MG63 (cell line): Measurements from ENCODE around the gene PRSS50. TPM values are rescaled to one million over a fixed set of nuclear protein-coding genes. Genes with fewer than 3 reads are reported as not detected.
A peak's percentile ranks its signal among the peaks of the same experiment; 100 is the strongest.

Experiments
- DNase-seq: peaks from one replicate; pipeline ENCODE4 v3.0.0-alpha.2; 2020
- H3K27me3 ChIP-seq: fragments of 250-450 bp; sonication (Bioruptor Pico); 2 replicates; pipeline ENCODE4 v1.5.1; 2020; ENCODE audit warnings: mild to moderate bottlenecking, moderate library complexity
- H3K36me3 ChIP-seq: fragments of 250-450 bp; sonication (Bioruptor Pico); 2 replicates; pipeline ENCODE4 v1.5.1; 2020; ENCODE audit warnings: mild to moderate bottlenecking, moderate library complexity
- H3K4me3 ChIP-seq: fragments of 250-450 bp; sonication (Bioruptor Pico); 2 replicates; pipeline ENCODE4 v1.5.1; 2020; ENCODE audit warnings: mild to moderate bottlenecking, moderate library complexity
- H3K9me3 ChIP-seq: fragments of 250-450 bp; sonication (Bioruptor Pico); 2 replicates; pipeline ENCODE4 v1.5.1; 2020; ENCODE audit warnings: mild to moderate bottlenecking, moderate library complexity
- total RNA-seq: library from RNA; depleted of rRNA; stranded (reverse); fragments of >200 nt; shearing (Covaris generic); gene quantifications from 2 replicates; pipeline ENCODE4 v1.2.3, GENCODE V29; 2014; ENCODE audit warnings: low replicate concordance

PRSS50 gene
- total RNA-seq, 1 experiment from 2014 or later, result not detected

GRCh38 chr3:46702246-46703012 is 15.2 kb downstream of the PRSS50 start:
- no peak for DNase-seq
- Histone ChIP-seq H3K27me3 (no peaks in the 10 kb centered on the region), H3K9me3 (no peaks in the 10 kb centered on the region), H3K4me3 (no peak overlapping the region), H3K36me3 (no peaks in the 10 kb centered on the region)

DNA sequence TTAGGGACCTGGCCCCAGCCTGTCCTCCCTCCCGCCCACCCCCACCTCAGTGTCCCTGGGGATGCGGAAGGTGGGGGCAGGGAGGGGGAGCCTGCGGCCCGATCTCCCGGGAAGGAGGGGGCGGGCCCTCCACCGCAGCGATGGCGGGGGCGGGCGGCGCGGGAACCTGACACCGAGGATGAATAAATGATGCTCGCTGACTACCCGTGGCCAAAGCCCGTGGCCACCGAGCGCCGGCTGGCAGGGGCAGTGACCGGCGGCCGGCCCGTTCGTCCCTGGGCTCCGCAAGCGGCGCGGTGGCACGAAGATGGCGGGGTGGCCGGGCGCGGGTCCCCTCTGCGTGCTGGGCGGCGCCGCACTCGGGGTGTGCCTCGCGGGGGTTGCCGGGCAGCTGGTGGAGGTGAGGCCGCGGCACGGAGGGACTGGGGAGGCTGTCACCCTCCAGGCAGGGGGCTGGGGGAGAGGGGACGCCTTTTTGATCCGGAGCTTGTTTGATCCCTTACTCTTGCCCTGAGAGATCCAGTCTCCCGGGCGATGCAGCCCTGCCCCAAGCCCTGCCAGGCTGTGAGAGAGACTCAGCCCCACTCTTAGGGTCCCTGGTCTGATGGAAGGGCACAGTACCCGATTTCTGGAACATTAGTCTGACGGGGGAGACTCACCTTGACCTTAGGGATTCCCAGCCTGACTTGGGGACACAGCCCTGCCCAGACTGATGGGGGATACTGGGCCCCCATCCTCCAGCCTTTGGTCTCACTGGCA is 16.3 kb downstream of the PRSS50 start, which contains the start of gene TMIE:
TSS of gene TMIE (plus strand) at position 212 of the 759 bp plus-strand sequence. CDS start at position 308, 96 bp downstream.
- DNase-seq, result no peak
- Histone ChIP-seq H3K36me3 (no peaks in the 10 kb centered on the region), H3K4me3 (no peak within 1 kb of the TSS), H3K27me3 (no peaks in the 10 kb centered on the region), H3K9me3 (no peaks in the 10 kb centered on the region)

DNA sequence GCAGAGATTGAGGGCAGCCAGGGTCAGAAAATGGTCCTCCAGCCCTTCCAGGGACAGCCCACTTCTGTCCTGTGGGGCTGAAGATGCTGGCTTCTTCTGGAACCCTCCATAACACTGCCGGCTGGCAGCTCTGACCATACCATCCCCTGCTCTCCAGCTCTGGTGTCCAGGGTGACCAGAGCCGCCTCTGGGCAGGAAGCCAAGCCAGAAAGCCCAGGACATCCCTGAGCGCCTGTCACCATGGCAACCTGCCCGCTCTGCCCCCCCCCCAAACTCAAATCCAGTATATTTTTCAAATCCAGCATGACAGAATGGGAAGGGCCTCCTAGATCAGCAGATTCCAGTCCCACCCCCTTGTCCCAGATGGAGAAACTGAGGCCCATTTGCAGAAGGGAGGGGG is 16.9 kb downstream of the PRSS50 start:
- Histone ChIP-seq H3K27me3 (no peaks in the 10 kb centered on the region), H3K9me3 (no peaks in the 10 kb centered on the region), H3K4me3 (no peak overlapping the region), H3K36me3 (no peaks in the 10 kb centered on the region)
- DNase-seq, result no peak

- DNase-seq, result no peak
- no peaks in the 10 kb centered on the region for H3K27me3 ChIP-seq
- H3K9me3 ChIP-seq, result no peaks in the 10 kb centered on the region
- no peaks in the 10 kb centered on the region for H3K36me3 ChIP-seq
- H3K4me3 ChIP-seq, result no peak overlapping the region
These were observed 17.8 kb downstream of the PRSS50 start for GRCh38 chr3:46699676-46700523.

GRCh38 chr3:46695962-46696894 is 21.4 kb downstream of the PRSS50 start:
- DNase-seq, result no peak
- Histone ChIP-seq H3K4me3 (no peak overlapping the region), H3K36me3 (no peaks in the 10 kb centered on the region), H3K9me3 (no peaks in the 10 kb centered on the region), H3K27me3 (no peaks in the 10 kb centered on the region)

GRCh38 chr3:46695177-46695961 is 22.3 kb downstream of the PRSS50 start:
- H3K9me3 ChIP-seq, result no peaks in the 10 kb centered on the region
- H3K36me3 ChIP-seq, result no peaks in the 10 kb centered on the region
- no peak overlapping the region for H3K4me3 ChIP-seq
- peak; percentile 19 for DNase-seq
- H3K27me3 ChIP-seq, result no peaks in the 10 kb centered on the region

GRCh38 chr3:46694520-46694919 is 23.1 kb downstream of the PRSS50 start:
- Histone ChIP-seq H3K9me3 (no peaks in the 10 kb centered on the region), H3K36me3 (no peaks in the 10 kb centered on the region), H3K4me3 (no peak overlapping the region), H3K27me3 (no peaks in the 10 kb centered on the region)
- DNase-seq, result no peak

GRCh38 chr3:46693892-46694226 is 23.8 kb downstream of the PRSS50 start:
- no peak overlapping the region; the same call in 1 of the 2 replicates for H3K4me3 ChIP-seq
- no peak for DNase-seq
- no peaks in the 10 kb centered on the region for H3K9me3 ChIP-seq
- H3K27me3 ChIP-seq, result no peaks in the 10 kb centered on the region
- H3K36me3 ChIP-seq, result no peaks in the 10 kb centered on the region

DNA sequence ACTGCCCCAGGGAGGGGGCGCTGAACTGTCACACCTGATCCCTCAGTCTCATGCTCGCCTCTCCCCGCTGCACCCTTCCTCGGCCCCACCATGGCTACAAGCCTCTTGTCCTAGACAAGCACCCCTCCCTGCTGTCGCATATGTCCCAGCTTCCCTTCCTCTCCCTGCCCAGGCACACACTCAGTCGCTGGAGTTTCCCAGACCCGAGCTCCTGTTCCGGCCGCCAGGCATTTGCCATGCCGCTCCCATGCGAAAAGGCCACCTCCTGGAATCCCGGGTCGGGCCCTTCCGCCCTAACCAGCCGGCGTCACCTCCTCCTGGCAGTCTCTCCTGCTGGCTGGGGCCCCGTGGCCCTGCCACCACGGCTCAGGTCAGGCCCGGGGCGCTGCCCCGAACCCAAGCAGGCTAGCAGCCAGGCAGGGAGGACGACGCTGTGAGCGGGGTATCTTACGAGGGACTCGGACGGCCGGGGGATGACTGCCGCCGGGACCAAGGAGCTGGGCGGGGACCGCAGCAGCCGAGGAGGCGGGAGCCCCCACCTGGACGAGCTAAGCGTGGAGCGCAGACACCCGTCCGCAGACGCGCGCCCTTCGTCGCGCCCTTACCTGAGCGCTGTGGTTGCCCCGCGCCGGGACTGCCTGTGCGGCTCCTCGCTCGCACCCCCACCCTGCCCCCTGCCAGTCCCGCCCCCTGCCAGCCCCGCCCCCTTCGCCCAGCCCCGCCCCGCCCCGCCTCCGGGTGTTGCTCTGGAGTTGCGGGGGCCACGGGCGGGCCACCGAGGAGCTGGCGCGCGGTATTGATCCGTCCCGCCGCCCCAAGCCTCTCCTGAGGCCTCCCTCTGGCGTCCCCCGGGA is 24.4 kb downstream of the PRSS50 start, which contains the start of gene ALS2CL:
TSS of gene ALS2CL (minus strand) at position 642 of the 854 bp plus-strand sequence. CDS start 4,239 bp downstream, outside the sequence.
- H3K4me3 ChIP-seq, result peak within 1 kb of the TSS; percentile 48
- peak; percentile 12 for DNase-seq

DNA sequence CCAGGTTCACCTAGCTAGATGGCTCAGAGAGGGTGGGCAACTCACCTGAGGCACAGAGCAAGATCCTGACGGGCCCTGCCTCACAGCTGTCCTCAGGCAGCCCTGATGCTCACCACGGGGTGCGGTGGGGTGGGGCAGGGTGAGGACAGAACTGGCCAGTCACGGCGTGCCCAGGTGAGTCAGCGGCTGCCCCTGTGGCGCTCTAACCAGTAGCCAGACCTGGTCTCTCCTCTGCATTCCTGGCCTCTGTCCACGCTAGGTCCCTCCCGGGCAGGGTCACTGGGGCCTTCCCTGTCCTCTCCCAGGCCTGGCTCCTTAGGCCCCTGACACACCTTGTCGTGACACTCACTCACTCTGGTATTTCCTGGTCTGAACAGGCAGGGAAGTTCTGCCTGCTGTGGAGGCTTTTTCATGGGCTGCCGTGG is 25.1 kb downstream of the PRSS50 start:
- H3K9me3 ChIP-seq, result no peaks in the 10 kb centered on the region
- no peak overlapping the region for H3K4me3 ChIP-seq
- peak; percentile 5 for DNase-seq
- H3K36me3 ChIP-seq, result no peaks in the 10 kb centered on the region
- H3K27me3 ChIP-seq, result no peaks in the 10 kb centered on the region

More for the DNA sequence above, 24.4 kb downstream of the PRSS50 start, which contains the start of gene ALS2CL:
- H3K27me3 ChIP-seq, result no peaks in the 10 kb centered on the region
- no peaks in the 10 kb centered on the region for H3K36me3 ChIP-seq
- no peaks in the 10 kb centered on the region for H3K9me3 ChIP-seq

DNA sequence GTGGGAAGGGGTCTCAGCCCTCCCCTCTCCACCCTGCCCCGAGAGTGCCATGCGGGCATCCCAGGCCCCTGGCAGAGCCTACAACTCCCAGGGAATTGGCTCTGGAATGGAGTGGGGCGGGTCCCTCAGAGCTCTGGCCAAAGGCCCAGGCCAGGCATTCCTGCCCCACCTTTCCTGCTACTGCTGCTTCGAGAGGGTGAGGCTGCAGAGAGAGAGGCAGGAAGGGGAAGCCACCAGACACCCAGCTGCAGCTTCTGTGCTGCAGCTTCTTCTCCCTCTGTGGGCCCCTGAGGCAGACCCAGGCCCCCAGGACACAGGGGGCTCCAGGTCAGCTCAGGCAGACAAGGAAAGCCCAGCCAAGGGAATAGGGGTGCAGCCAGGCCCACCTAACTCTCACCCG is 26.9 kb downstream of the PRSS50 start:
- Histone ChIP-seq H3K36me3 (no peaks in the 10 kb centered on the region), H3K9me3 (no peaks in the 10 kb centered on the region), H3K4me3 (no peak overlapping the region), H3K27me3 (no peaks in the 10 kb centered on the region)
- DNase-seq, result peak; percentile 41

DNA sequence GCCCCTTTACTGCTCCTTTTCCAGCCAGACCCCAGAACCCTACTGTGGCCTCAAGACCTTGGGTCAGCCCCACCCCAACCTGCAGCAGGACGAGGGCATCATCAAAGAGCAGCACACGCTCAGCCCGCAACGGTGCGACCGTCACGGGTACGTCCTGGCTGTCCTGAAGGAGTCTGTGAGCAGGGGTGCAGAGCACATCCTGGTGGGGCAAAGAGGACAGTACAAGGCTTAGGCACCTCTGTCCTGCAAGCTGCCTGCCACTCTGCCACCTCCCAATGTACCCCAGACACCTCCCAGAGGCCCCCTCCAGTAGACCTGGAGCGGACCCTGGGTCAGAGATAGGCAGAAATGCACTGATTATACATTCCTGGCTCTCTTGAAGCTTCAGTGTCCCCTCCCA is 32.2 kb downstream of the PRSS50 start:
- no peak for DNase-seq
- Histone ChIP-seq H3K9me3 (no peaks in the 10 kb centered on the region), H3K36me3 (no peaks in the 10 kb centered on the region), H3K27me3 (no peaks in the 10 kb centered on the region), H3K4me3 (no peak overlapping the region)

DNA sequence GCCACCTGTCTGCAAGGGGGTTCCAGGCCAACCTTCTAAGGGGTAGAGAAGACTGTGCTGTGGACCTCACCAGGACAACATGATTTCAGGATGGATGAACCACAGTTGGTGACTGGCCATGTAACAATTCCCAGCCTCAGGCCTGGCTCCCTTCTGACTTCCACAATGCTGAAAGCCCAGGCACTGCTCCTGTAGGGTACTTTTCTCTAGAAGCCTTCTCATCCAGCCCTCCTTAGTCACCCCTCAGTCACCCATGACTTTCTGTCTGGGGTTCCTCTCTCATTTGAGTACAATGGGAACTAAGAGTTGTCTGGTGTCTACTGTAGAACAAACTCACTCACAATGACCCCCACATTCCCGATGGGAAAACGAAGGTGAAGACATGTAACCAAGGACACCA is 32.8 kb downstream of the PRSS50 start:
- Histone ChIP-seq H3K36me3 (no peaks in the 10 kb centered on the region), H3K27me3 (no peaks in the 10 kb centered on the region), H3K9me3 (no peaks in the 10 kb centered on the region), H3K4me3 (no peak overlapping the region)
- DNase-seq, result no peak

GRCh38 chr3:46682974-46683373 is 34.7 kb downstream of the PRSS50 start:
- Histone ChIP-seq H3K9me3 (no peaks in the 10 kb centered on the region), H3K4me3 (no peak overlapping the region)

More at GRCh38 chr3:46682974-46683373, 34.7 kb downstream of the PRSS50 start:
- Histone ChIP-seq H3K36me3 (no peaks in the 10 kb centered on the region), H3K27me3 (no peaks in the 10 kb centered on the region)
- DNase-seq, result no peak
